Panc1 (cell line): ENCODE measurements around the gene PKMYT1. TPM values are rescaled to one million over a fixed set of nuclear protein-coding genes. Genes with fewer than 3 reads are reported as not detected.
A peak's percentile ranks its signal among the peaks of the same experiment; 100 is the strongest.

ENCODE experiments used
- ATAC-seq: fragments of 200-7000 bp; cut with Tn5 transposase; 2 replicates; pipeline ENCODE4 v1.9.1; 2020; ENCODE audit warnings: mild to moderate bottlenecking, moderate library complexity
- BruUV-seq: library from RNA; stranded (reverse); fragments of 400-500 nt; replicated peaks from 2 replicates; lab custom pipeline; 2021; lab: Mats Ljungman, UMichigan
- CTCF ChIA-PET: fragments of 300-600 bp; sonication (Branson Sonifier 250); formaldehyde crosslinking; loops from one replicate; lab custom pipeline; 2022; ENCODE audit warnings: antibody characterized with exemption; lab: Charles Lee
- POLR2A ChIA-PET: fragments of 300-600 bp; sonication (Branson Sonifier 250); formaldehyde crosslinking; loops from one replicate; lab custom pipeline; 2022; ENCODE audit warnings: antibody characterized with exemption; lab: Charles Lee
- DNase-seq: peaks from one replicate; pipeline ENCODE4 v3.0.0-alpha.2; 2010; ENCODE audit warnings: low read depth, low spot score
- H3K27ac ChIP-seq: 2 replicates; pipeline ENCODE4 v1.5.1; 2011; ENCODE audit warnings: mild to moderate bottlenecking, low read length, inconsistent platforms
- H3K27me3 ChIP-seq: fragments of 200-500 bp; sonication (Bioruptor generic); 2 replicates; pipeline ENCODE4 v1.6.0; 2014; ENCODE audit warnings: low read length, inconsistent platforms; ENCODE audit not compliant: control insufficient read depth, insufficient read depth
- H3K36me3 ChIP-seq: fragments of 200-500 bp; sonication (Bioruptor generic); 2 replicates; pipeline ENCODE4 v1.5.1; 2014; ENCODE audit warnings: inconsistent platforms, mild to moderate bottlenecking, low read length, moderate library complexity; ENCODE audit not compliant: control insufficient read depth, insufficient read depth
- H3K4me1 ChIP-seq: 2 replicates; pipeline ENCODE4 v1.5.1; 2011; ENCODE audit warnings: inconsistent platforms, mild to moderate bottlenecking, low read length, moderate library complexity; ENCODE audit not compliant: control insufficient read depth, insufficient read depth
- H3K4me3 ChIP-seq, 2 experiments: 2 replicates each; pipeline ENCODE4 v1.5.1; 2011 to 2012; ENCODE audit warnings: low read depth in 2 of 2, low read length in 2 of 2, mild to moderate bottlenecking in 2 of 2, inconsistent platforms in 1 of 2, moderate library complexity in 1 of 2
- H3K9me3 ChIP-seq: fragments of 200-500 bp; sonication (Bioruptor generic); 2 replicates; pipeline ENCODE4 v1.5.1; 2014; ENCODE audit warnings: low read depth, mild to moderate bottlenecking, inconsistent platforms, low read length, moderate library complexity; ENCODE audit not compliant: control insufficient read depth, insufficient read depth
- CTCF ChIP-seq: fragments of 450-650 bp; IDR thresholded peaks from 2 replicates; pipeline ENCODE4 v1.5.1; 2017; ENCODE audit warnings: mild to moderate bottlenecking
- POLR2AphosphoS5 ChIP-seq: IDR thresholded peaks from 2 replicates; pipeline ENCODE4 v1.6.1; 2012; ENCODE audit warnings: mild to moderate bottlenecking, low read depth, low read length, moderate library complexity
- REST ChIP-seq, 2 experiments: IDR thresholded peaks; 2 replicates each; pipeline ENCODE4 v1.6.1; 2011 to 2012; ENCODE audit warnings: low read depth in 2 of 2, control low read depth in 1 of 2, low read length in 1 of 2, mild to moderate bottlenecking in 1 of 2, moderate library complexity in 1 of 2; ENCODE audit not compliant: insufficient read depth in 1 of 2
- SIN3A ChIP-seq: IDR thresholded peaks from 2 replicates; pipeline ENCODE4 v1.6.1; 2012; ENCODE audit warnings: low read depth, mild to moderate bottlenecking, low read length, moderate library complexity, borderline replicate concordance; ENCODE audit not compliant: insufficient read depth
- TCF7L2 ChIP-seq: IDR thresholded peaks from 2 replicates; pipeline ENCODE4 v1.6.1; 2011; ENCODE audit warnings: mild to moderate bottlenecking, low read depth, low read length, inconsistent platforms
- in situ Hi-C: cut with HindIII; loops from 2 replicates; pipeline ENCODE4 v1.10.0; 2016; ENCODE audit warnings: low sequenced_read_pairs, low pct_unique_long_range_greater_than_20kb
- intact Hi-C: fragments of 100-400 bp; cut with micrococcal nuclease; formaldehyde crosslinking; loops from one replicate; pipeline ENCODE4 v1.10.0; 2022; ENCODE audit not compliant: unreplicated experiment
- total RNA-seq: library from RNA; stranded (reverse); gene quantifications from one replicate; pipeline ENCODE4 v1.2.1, GENCODE V29; 2021; ENCODE audit not compliant: unreplicated experiment

The PKMYT1 gene
- total RNA-seq, 1 experiment from 2014 or later, result 105 TPM

GRCh38 chr16:2956579-2956956 is 23.7 kb downstream of the PKMYT1 start:
- no peak overlapping the region for H3K4me3 ChIP-seq
- in situ Hi-C loops (no loop called here), intact Hi-C loops (no loop called here)
- peaks cover 6% of the 10 kb centered on the region for H3K4me1 ChIP-seq
- no TSS peak for BruUV-seq
- H3K27ac ChIP-seq, result no peak overlapping the region
- ATAC-seq (no peak), DNase-seq (no peak)
- H3K36me3 ChIP-seq, result no peaks in the 10 kb centered on the region
- POLR2A ChIA-PET, result no interaction called here
- CTCF ChIA-PET, result no interaction called here
- TF ChIP-seq SIN3A (no peak), POLR2AphosphoS5 (no peak), REST (IDR thresholded peaks at IDR 0.05; ENCODE audit: insufficient read depth in 1 of 2, low read depth in 2 of 2, low read length in 1 of 2) (no peak), CTCF (no peak), TCF7L2 (no peak)
- H3K27me3 ChIP-seq, result no peaks in the 10 kb centered on the region
- no peaks in the 10 kb centered on the region for H3K9me3 ChIP-seq

- BruUV-seq, result no TSS peak
- TF ChIP-seq CTCF (no peak), REST (IDR thresholded peaks at IDR 0.05; ENCODE audit: insufficient read depth in 1 of 2, low read depth in 2 of 2, low read length in 1 of 2) (no peak), SIN3A (no peak), POLR2AphosphoS5 (no peak), TCF7L2 (no peak)
- Histone ChIP-seq H3K4me3 (no peak overlapping the region), H3K27ac (no peak overlapping the region), H3K27me3 (no peaks in the 10 kb centered on the region), H3K4me1 (peaks cover 5% of the 10 kb centered on the region; the same call in 1 of the 2 replicates), H3K36me3 (no peaks in the 10 kb centered on the region), H3K9me3 (no peaks in the 10 kb centered on the region)
- POLR2A ChIA-PET, result no interaction called here
- in situ Hi-C loops, result no loop called here
- ATAC-seq, result peak; percentile 46
- CTCF ChIA-PET, result no interaction called here
- intact Hi-C loops, result no loop called here
- DNase-seq, result no peak
Measured at GRCh38 chr16:2955779-2956578, 24.3 kb downstream of the PKMYT1 start.
